ENCODE measurements around the gene CCDC102A.

DNA sequence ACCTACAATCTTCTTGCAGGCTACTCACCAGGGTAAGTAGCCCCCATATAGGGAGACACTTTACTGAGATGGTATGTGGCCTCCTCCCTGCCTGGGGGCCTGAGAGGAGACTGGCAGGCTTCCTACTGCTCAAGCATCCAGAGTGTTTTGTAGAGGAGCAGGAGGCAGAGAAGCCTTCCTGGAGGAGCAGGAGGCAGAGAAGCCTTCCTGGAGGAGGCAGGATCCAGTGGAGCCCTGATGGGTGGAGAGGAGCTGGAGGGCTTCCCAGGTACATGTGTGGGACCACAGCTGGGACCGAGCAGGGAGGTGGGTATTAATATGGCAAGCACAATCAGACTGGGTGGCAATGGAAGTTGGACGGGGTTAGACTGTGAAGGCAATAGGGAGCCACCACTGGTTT is 4.0 kb upstream of the CCDC102A start:
- no peak for TF ChIP-seq POLR2A (IDR thresholded peaks at IDR 0.05; ENCODE audit: extremely low read depth, insufficient read length)
- no peak for TF ChIP-seq CTCF (IDR thresholded peaks at IDR 0.05; ENCODE audit: low read depth, low read length)
- TF ChIP-seq, protein P1, sequence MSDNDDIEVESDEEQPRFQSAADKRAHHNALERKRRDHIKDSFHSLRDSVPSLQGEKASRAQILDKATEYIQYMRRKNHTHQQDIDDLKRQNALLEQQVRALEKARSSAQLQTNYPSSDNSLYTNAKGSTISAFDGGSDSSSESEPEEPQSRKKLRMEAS (IDR thresholded peaks at IDR 0.05; ENCODE audit: low read depth, low read length), result no peak
